NT2/D1 (cell line): Measurements from ENCODE around the gene BCAS3.

ENCODE experiments used
- DNase-seq: peaks from one replicate; pipeline ENCODE4 v3.0.0-alpha.2; 2011; ENCODE audit warnings: low read depth, low spot score
- H3K27me3 ChIP-seq: 2 replicates; pipeline ENCODE4 v1.6.0; 2011; ENCODE audit warnings: mild to moderate bottlenecking; ENCODE audit not compliant: insufficient read length, insufficient read depth
- H3K36me3 ChIP-seq: 2 replicates; pipeline ENCODE4 v1.6.1; 2011; ENCODE audit warnings: mild to moderate bottlenecking, low read length, mixed read lengths; ENCODE audit not compliant: insufficient read depth, insufficient read length
- H3K4me1 ChIP-seq: 2 replicates; pipeline ENCODE4 v1.5.1; 2011; ENCODE audit not compliant: insufficient read depth, insufficient read length
- H3K4me3 ChIP-seq: 2 replicates; pipeline ENCODE4 v1.5.1; 2011; ENCODE audit warnings: low read depth; ENCODE audit not compliant: insufficient read length
- H3K9ac ChIP-seq: 2 replicates; pipeline ENCODE4 v1.6.0; 2011; ENCODE audit warnings: low read depth; ENCODE audit not compliant: insufficient read length
- H3K9me3 ChIP-seq: 2 replicates; pipeline ENCODE4 v1.5.1; 2011; ENCODE audit warnings: mild to moderate bottlenecking, low read length; ENCODE audit not compliant: insufficient read depth
- SUZ12 ChIP-seq: IDR thresholded peaks from 2 replicates; pipeline ENCODE4 v1.6.1; 2011; ENCODE audit not compliant: insufficient read length, insufficient read depth; ENCODE audit errors: extremely low read depth
- YY1 ChIP-seq: IDR thresholded peaks from 2 replicates; pipeline ENCODE4 v1.6.1; 2011; ENCODE audit not compliant: insufficient read length, insufficient read depth
- ZNF274 ChIP-seq: IDR thresholded peaks from 2 replicates; pipeline ENCODE4 v1.6.1; 2011; ENCODE audit warnings: mild to moderate bottlenecking, low read depth, low read length

BCAS3 gene

DNA sequence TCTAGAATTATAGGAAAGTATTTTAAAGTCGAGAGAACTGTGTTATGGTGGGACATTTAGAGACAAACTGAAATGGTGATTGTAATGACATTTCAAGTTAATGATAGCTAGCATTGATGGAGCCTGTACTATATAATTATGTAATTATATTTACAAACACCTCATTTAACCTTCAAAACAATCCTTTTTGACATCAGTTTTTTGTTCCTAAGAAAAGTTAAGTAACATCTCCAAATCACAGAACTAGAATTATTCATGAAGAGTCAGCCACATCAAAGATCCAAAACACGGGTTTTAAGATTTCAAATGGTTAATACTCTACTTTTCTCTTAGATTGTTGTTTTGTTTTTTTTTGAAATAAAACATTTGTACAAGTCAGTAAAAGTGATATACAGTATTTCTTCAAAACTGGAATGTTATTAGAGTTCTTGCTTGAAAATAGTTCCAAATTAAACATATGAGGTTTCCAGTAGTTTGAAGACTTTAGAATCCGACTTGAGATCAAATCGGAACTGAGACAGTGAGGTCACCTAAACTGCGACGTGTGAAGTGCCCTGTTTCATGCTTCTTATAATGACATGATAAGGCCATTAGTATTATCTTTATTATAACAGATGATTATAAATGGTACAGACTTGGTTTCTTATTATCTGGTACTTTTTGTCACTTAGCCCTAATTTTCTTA lies 457.0 kb downstream of the BCAS3 start:
- no peak overlapping the region for H3K4me3 ChIP-seq

DNA sequence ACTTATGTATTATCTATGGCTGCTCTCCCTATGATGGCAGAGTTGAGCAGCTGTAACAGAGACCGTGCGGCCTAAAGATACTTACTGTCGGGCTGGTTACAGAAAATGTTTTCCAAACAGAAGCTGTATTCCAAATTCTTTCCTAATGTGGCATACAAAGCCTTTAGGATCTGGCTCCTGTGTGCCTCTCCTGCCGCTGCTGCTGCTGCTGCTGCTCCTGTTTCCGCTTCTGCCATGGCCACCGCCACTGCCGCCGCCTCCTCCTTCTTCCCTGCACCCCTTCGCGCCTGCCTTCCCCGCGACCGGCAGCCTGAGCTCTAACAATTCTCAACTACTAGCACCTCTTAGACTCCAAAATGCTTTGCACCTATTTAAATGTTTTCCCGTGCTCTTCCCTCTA lies 458.1 kb downstream of the BCAS3 start:
- no peak for DNase-seq
- no peaks in the 10 kb centered on the region for H3K27me3 ChIP-seq
- no peaks in the 10 kb centered on the region for H3K9me3 ChIP-seq
- H3K36me3 ChIP-seq, result no peaks in the 10 kb centered on the region
- no peaks in the 10 kb centered on the region for H3K4me1 ChIP-seq
- no peak for TF ChIP-seq SUZ12
- TF ChIP-seq YY1, result no peak
- no peak for TF ChIP-seq ZNF274
- no peak overlapping the region for H3K9ac ChIP-seq
- H3K4me3 ChIP-seq, result no peak overlapping the region

More for the DNA sequence above, 457.0 kb downstream of the BCAS3 start:
- Histone ChIP-seq H3K36me3 (no peaks in the 10 kb centered on the region), H3K9ac (no peak overlapping the region), H3K4me1 (no peaks in the 10 kb centered on the region), H3K9me3 (no peaks in the 10 kb centered on the region), H3K27me3 (no peaks in the 10 kb centered on the region)
- TF ChIP-seq SUZ12, result no peak
- TF ChIP-seq ZNF274, result no peak
- no peak for TF ChIP-seq YY1
- DNase-seq, result no peak

DNA sequence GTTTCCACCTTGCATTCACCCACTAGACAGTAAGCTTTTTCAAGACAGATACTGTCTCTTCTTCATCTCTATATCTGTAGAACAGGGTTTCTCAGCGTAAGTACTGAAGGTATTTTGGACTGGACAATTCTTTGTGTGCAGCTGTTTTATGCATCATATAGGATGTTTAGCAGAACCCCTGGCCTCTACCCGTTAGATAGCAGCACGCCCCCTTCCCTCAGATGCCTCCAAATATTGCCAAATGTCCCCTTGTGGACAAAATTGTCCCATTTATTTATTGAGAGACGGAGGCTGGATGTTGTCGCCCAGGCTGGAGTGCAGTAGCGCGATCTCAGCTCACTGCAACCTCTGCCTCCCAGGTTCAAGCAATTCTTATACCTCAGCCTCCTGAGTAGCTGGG lies 458.6 kb downstream of the BCAS3 start:
- TF ChIP-seq ZNF274 (no peak), SUZ12 (no peak), YY1 (no peak)
- H3K36me3 ChIP-seq, result no peaks in the 10 kb centered on the region
- no peaks in the 10 kb centered on the region for H3K27me3 ChIP-seq
- DNase-seq, result no peak
- no peaks in the 10 kb centered on the region for H3K4me1 ChIP-seq
- H3K9me3 ChIP-seq, result no peaks in the 10 kb centered on the region
- no peak overlapping the region for H3K4me3 ChIP-seq
- H3K9ac ChIP-seq, result no peak overlapping the region

DNA sequence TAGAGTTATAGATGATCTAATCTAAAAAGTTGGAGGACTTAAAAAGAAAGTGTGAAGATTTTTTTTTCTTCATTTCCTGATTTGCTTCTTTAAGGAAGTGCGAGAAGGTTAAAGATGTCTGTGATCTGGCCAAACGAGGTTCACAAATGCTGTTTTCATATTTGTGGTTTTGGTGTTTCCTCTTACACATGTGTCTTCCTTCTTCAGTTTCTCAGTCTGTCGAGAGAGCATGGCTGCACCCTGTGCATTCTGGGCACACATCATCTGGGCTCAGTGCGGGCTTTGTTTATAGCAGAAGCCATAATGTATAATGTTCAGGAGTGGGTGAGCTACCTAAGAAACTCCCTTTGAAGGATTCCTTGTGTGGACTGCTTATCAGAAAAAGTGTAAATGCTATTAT lies 461.6 kb downstream of the BCAS3 start:
- Histone ChIP-seq H3K4me3 (no peak overlapping the region), H3K36me3 (no peaks in the 10 kb centered on the region), H3K4me1 (no peaks in the 10 kb centered on the region), H3K9me3 (no peaks in the 10 kb centered on the region), H3K27me3 (no peaks in the 10 kb centered on the region), H3K9ac (no peak overlapping the region)
- TF ChIP-seq YY1 (no peak), SUZ12 (no peak), ZNF274 (no peak)
- no peak for DNase-seq

DNA sequence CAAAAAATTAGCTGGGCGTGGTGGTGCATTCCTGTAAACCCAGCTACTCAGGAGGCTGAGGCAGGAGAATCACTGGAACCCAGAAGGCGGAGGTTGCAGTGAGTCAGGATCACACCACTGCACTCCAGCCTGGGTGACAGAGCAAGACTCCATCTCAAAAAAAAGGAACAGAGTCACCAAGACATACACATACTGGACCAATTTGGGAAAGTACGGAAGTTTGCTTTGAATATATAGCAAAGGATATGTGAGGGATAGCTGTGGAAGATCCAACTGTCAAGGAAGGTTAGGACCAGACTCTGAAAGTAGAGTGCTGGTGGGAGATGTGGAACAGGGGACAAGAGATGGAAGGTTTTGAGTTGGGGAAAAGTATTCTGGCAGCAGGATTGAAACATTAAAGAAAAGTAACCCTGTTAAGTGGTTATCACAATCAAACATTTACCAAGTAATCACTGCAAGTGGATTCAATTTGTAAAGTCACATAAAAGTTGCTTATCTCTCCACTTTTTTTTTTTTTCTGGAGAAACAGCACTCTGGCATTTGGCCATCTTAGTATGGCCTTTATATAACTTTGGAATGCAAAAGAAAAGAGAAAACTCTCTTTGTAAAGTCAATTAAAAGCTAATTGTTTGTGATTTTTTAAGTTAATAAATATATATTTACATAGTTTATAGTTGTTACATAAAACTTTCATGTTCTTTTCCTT lies 462.6 kb downstream of the BCAS3 start:
- Histone ChIP-seq H3K4me3 (no peak overlapping the region), H3K9me3 (no peaks in the 10 kb centered on the region), H3K9ac (no peak overlapping the region), H3K27me3 (no peaks in the 10 kb centered on the region), H3K36me3 (no peaks in the 10 kb centered on the region), H3K4me1 (no peaks in the 10 kb centered on the region)
- no peak for TF ChIP-seq SUZ12
- no peak for TF ChIP-seq ZNF274
- TF ChIP-seq YY1, result no peak
- DNase-seq, result no peak

DNA sequence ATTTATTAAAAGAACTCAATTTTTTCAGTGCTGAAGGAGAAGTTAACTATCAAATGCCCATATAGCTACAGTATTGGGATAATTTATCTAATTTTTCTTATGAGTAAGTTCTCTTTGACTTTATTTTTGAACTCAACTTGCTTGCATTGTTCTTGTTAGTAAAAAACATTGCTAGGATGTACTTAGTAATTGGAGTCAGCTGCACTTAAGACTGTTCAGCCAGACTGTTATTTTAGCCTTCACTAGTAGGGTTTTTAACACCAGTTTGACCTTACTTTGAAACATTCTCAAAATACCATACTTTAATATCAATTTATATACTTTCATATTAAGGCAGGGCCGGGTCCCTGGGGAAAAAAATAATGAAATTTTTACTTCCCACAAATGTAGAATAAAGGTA lies 465.4 kb downstream of the BCAS3 start:
- Histone ChIP-seq H3K27me3 (no peaks in the 10 kb centered on the region), H3K4me1 (no peaks in the 10 kb centered on the region), H3K4me3 (no peak overlapping the region), H3K9ac (no peak overlapping the region), H3K36me3 (no peaks in the 10 kb centered on the region), H3K9me3 (no peaks in the 10 kb centered on the region)
- DNase-seq, result no peak
- no peak for TF ChIP-seq SUZ12
- TF ChIP-seq YY1, result no peak
- TF ChIP-seq ZNF274, result no peak

DNA sequence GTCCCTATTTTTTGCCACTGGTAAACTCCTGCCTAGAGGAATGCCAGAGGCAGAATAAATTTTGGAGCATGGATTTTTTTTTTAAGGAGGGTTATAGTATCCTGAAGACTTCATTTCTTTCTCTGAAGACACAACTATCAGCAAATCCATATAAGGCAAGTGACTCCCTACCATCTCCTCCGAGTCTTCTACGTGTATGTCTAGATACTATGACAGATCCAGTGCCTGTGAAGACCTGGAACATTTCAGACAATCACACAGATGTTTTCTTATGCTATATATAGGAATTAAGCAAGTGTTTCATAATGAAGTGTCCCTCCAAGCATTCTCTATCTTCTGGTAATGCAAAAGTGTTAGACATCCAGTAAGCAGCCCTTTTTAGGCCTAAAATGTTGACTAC lies 466.5 kb downstream of the BCAS3 start:
- Histone ChIP-seq H3K27me3 (no peaks in the 10 kb centered on the region), H3K4me3 (no peak overlapping the region), H3K4me1 (no peaks in the 10 kb centered on the region), H3K36me3 (no peaks in the 10 kb centered on the region), H3K9me3 (no peaks in the 10 kb centered on the region), H3K9ac (no peak overlapping the region)
- TF ChIP-seq SUZ12 (no peak), YY1 (no peak), ZNF274 (no peak)
- no peak for DNase-seq
